GM19452 (cell line): ENCODE results near the gene RCBTB1.
A peak's percentile ranks its signal among the peaks of the same experiment; 100 is the strongest.
"Not testable (repeated sequence)": the region's sequence is repeated elsewhere in the genome, so short reads cannot be mapped to it uniquely, and the experiment has no call there.

Experiments used
- ATAC-seq: cut with Tn5 transposase; IDR thresholded peaks from one replicate; pipeline ENCODE4 v1.9.1; 2021; ENCODE audit not compliant: unreplicated experiment

The RCBTB1 gene

GRCh38 chr13:49524740-49525501 lies 60.4 kb downstream of the RCBTB1 start:
- ATAC-seq: no peak

DNA sequence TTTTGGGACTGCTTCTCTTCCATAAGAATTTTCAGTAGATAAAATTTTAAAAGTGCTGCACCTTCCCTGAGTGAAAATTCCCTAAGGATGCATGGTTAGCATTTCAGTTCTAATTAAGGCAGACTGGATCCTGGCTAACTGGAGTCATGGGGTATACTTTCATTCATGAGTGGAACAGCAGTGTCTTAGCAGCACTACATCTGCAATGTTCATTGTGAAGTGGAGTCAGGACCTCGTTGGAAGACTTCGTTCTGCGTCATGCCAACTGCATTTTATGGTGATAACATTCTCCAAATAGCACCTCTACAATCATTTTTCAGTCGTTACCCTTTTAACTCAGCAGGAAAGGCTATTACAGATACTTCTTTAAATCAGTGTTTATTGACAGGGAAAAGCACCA lies 64.1 kb downstream of the RCBTB1 start:
- no peak for ATAC-seq

GRCh38 chr13:49517461-49517860 lies 67.9 kb downstream of the RCBTB1 start:
- ATAC-seq: no peak

DNA sequence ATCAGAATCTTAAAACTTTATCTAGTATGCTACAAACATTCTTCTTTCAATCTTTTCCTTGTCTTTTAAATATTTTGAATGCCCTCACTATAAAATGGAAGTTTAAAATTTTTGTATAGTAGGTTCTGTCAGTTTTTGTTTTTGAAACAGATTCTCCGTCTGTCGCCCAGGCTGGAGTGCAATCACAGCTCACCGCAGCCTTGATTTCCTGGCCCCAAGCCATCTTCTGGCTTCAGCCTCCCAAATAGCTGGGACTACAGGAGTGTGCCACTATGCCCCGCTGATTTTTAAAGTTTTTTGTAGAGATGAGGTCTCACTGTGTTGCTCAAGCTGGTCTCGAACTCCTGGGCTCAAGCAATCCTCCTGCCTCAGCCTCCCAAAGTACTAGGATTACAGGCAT lies 68.9 kb downstream of the RCBTB1 start:
- ATAC-seq: no peak

- no peak for ATAC-seq
Observed at GRCh38 chr13:49512578-49512977, 72.8 kb downstream of the RCBTB1 start.

- no peak for ATAC-seq
Observed at GRCh38 chr13:49503951-49504350, 81.4 kb downstream of the RCBTB1 start.

DNA sequence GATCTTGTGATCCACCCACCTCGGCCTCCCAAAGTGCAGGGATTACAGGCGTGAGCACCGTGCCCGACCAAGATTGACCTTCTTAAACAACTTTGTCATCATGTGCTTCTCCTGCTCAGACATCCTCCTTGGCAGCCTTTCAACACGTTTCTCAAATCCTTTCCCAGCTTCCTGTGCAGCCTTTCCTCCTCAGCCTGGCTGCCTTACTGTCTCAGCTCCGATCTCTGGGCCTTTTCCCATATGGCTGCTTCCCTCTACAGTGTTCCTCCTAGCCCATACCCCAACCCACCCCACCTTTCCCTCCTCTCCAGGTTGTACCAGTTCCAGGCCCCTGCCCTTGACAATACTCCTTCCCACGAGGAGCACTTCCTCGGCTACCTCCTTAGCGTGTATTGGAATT lies 82.4 kb downstream of the RCBTB1 start:
- no peak for ATAC-seq

DNA sequence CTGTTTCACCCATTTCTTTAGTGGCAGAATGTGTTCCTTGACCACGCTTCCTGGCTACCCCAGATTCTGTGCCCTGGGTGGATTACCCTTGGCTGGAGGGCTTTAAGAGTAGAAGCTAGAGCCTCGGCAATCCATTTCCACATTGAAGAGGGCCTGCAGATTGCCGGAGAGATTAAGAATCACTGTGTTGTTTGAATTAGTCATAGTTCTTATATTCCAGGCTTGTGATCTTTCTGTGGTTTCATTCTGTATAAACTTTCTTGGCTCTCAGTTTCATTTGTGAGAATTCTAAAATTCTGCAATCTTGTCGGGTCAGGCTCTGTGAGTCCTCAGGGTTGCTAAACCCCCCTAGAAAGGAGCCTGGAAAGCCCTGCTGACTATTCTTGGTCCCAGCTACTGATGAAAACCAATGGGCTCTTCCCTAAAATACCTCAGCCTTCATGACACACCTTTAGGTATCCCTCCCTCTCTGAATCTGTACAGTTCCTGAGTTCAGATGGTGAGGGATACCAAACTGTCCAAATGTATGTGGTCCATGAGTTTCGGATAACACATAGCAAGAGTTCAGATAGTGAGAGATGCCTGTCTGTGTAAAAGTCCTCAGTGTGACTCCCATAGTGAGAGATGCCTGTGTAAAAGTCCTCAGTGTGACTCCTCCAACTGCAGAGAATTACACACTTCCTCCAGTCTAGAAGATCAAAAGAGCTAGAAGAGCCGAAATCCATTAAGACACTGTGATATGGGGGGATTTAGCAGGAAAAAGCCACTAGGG lies 85.3 kb downstream of the RCBTB1 start:
- ATAC-seq: no peak

DNA sequence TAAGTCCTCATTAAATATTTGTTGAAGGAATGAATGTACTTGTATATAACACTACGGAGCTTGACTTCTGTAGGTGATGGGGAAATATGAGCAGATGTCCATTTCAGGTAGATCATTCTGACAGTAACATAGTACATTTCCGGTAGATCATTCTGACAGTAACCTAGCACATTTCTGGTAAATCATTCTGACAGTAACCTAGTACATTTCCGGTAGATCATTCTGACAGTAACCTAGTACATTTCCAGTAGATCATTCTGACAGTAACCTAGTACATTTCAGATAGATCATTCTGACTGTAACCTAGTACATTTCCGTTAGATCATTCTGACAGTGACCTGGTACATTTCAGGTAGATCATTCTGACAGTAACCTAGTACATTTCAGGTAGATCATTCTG lies 87.2 kb downstream of the RCBTB1 start:
- no peak for ATAC-seq

DNA sequence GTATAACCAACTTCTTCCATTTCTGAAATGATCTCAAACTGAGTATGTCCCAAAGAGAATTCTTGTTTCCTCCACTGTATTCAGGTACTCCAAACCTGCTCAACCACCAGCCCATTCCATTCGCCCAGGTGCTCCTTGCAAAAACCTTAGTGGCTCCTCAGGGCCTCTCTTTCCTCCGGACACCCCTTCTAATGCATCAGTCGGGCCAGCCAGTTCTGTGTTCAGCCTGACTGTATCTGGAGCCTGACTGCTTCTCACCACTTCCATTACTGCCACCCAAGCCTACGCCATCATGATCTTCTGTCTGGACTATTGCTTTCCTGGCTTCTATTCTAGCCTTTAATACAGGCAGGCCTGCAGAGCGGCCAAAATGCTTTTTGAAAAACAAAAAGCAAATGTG lies 88.1 kb downstream of the RCBTB1 start:
- ATAC-seq: no peak

DNA sequence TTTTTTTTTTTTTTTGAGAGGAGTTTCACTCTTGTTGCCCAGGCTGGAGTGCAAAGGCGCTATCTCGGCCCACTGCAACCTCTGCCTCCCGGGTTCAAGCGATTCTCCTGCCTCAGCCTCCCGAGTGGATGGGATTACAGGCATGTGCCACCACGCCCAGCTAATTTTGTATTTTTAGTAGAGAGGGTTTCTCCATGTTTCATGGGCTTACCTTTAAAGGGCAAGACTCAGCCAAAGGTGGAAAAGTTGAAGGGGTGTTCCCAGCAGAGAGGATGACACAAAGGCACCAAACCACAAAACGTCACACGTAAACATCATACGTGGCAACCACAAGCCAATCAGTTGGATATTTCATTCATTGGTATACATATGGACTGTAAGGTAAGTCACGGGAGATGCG lies 88.5 kb downstream of the RCBTB1 start:
- not testable (repeated sequence) for ATAC-seq

DNA sequence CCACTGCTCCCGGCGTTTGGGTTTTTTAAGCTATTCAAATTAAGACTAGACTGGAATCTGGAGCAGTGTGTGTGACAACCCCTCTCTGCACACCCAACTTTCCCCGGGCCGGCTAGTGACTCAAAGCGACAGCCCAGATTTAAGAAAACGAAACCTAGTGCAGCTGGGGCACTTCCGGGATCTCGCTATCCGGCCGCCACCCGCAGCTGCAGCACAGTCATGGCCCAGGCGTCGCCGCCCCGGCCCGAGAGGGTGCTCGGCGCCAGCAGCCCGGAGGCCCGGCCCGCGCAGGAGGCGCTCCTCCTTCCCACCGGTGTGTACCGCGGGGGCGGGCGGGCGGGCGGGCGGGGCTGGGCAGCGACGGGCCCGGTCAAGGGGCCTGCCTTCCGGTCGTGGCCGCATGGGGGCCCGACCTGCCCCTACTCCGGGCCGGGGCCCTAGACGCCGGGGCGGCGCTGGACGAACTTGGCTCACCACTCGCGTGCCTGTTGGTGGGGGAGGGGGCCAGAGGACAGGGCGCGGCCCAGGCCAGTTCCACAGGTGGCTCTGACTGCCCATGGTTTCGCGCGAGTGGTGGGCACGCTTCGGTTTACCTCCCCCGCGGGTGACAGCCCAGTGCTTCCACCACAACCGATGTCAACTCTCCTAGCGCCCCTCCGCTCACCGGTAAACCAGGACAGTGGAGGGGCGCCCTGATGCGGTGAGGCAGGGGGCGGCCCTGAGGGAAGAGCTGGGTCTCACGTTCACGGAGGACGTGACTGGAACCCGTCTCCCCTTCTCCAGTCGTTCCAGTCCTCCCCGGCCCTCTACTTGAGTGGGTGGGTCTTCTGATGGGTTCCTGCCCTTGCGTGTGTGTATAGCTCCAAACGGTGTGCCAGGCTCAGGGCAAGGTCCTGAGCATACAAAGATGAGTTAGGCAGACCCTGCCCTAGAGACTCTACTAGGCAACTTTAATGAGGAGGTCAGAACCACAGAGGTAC lies 89.3 kb downstream of the RCBTB1 start, which contains the start of gene PHF11:
TSS of gene PHF11 (plus strand) at position 171 of the 980 bp plus-strand sequence. CDS start at position 220, 49 bp downstream.
- ATAC-seq: peak; percentile 82

DNA sequence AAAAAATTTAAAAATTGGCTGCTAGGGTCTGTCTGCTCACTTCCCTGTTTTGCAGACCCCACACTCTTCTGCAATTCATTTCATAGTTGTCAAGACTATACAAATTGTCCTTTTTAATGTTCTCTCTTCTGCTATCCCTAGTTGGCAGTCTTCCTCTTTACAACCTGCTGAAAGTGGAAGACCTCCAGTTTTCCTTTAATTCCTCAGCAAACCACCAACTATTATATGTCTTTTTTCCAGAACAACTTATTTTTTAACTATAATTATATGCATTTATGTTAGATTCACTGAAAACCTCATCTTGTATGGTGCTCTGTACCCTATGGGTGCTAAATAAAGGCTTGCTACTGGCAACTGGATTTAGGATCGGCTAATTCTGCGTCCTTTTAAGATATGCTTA lies 90.7 kb downstream of the RCBTB1 start:
- ATAC-seq: no peak

GRCh38 chr13:49488563-49488962 lies 96.8 kb downstream of the RCBTB1 start:
- ATAC-seq: no peak
